H9 (cell line): Measurements from ENCODE around the gene FGD6. TPM values are rescaled to one million over a fixed set of nuclear protein-coding genes. Genes with fewer than 3 reads are reported as not detected.

Source experiments
- DNase-seq: peaks from one replicate; pipeline ENCODE4 v3.0.0-alpha.2; 2017
- H2AFZ ChIP-seq: one replicate; pipeline ENCODE4 v1.6.1; 2013; ENCODE audit warnings: mild to moderate bottlenecking, low read length, control low read depth, moderate library complexity
- H2AK5ac ChIP-seq: 2 replicates; pipeline ENCODE4 v1.6.1; 2013; ENCODE audit warnings: low read length, control low read depth, mixed read lengths; ENCODE audit not compliant: insufficient read length
- H2BK120ac ChIP-seq: one replicate; pipeline ENCODE4 v1.6.1; 2013; ENCODE audit warnings: low read depth, mild to moderate bottlenecking, low read length, control low read depth, inconsistent platforms; ENCODE audit not compliant: poor library complexity, severe bottlenecking
- H2BK12ac ChIP-seq: 2 replicates; pipeline ENCODE4 v1.6.1; 2013; ENCODE audit warnings: low read length, control low read depth, mixed read lengths, low read depth; ENCODE audit not compliant: insufficient read length
- H2BK15ac ChIP-seq: 2 replicates; pipeline ENCODE4 v1.6.1; 2013; ENCODE audit warnings: low read depth, low read length, control low read depth
- H2BK20ac ChIP-seq: one replicate; pipeline ENCODE4 v1.6.1; 2013; ENCODE audit warnings: low read depth, mild to moderate bottlenecking, low read length, control low read depth, inconsistent platforms; ENCODE audit not compliant: poor library complexity, severe bottlenecking
- H2BK5ac ChIP-seq: 2 replicates; pipeline ENCODE4 v1.6.1; 2013; ENCODE audit warnings: low read length, control low read depth, mixed read lengths; ENCODE audit not compliant: insufficient read length
- H3K14ac ChIP-seq: 2 replicates; pipeline ENCODE4 v1.6.1; 2013; ENCODE audit warnings: low read length, control low read depth; ENCODE audit not compliant: insufficient read depth
- H3K18ac ChIP-seq: 2 replicates; pipeline ENCODE4 v1.6.1; 2013; ENCODE audit warnings: low read depth, mild to moderate bottlenecking, mixed read lengths, low read length, control low read depth; ENCODE audit not compliant: insufficient read length
- H3K23ac ChIP-seq: 2 replicates; pipeline ENCODE4 v1.6.1; 2013; ENCODE audit warnings: low read length, control low read depth, mixed read lengths, low read depth; ENCODE audit not compliant: insufficient read length
- H3K23me2 ChIP-seq: 2 replicates; pipeline ENCODE4 v1.6.1; 2013; ENCODE audit warnings: low read depth, mild to moderate bottlenecking, mixed read lengths, low read length, control low read depth; ENCODE audit not compliant: insufficient read length, poor library complexity, severe bottlenecking
- H3K27ac ChIP-seq: 2 replicates; pipeline ENCODE4 v1.5.1; 2013; ENCODE audit warnings: low read length, control low read depth, mixed read lengths, low read depth; ENCODE audit not compliant: insufficient read length
- H3K27me3 ChIP-seq: 2 replicates; pipeline ENCODE4 v1.6.1; 2013; ENCODE audit warnings: low read length, control low read depth, inconsistent platforms; ENCODE audit not compliant: insufficient read depth
- H3K4ac ChIP-seq: 2 replicates; pipeline ENCODE4 v1.6.1; 2013; ENCODE audit warnings: low read depth, mild to moderate bottlenecking, control low read depth, inconsistent platforms, low read length, moderate library complexity
- H3K4me1 ChIP-seq: 2 replicates; pipeline ENCODE4 v1.6.1; 2013; ENCODE audit warnings: low read length, control low read depth, inconsistent platforms; ENCODE audit not compliant: insufficient read depth
- H3K4me2 ChIP-seq: 2 replicates; pipeline ENCODE4 v1.6.1; 2013; ENCODE audit warnings: low read length, control low read depth, mixed read lengths; ENCODE audit not compliant: insufficient read length, insufficient read depth
- H3K56ac ChIP-seq: 2 replicates; pipeline ENCODE4 v1.6.1; 2013; ENCODE audit warnings: low read depth, mild to moderate bottlenecking, mixed read lengths, low read length, control low read depth; ENCODE audit not compliant: insufficient read length
- H3K79me1 ChIP-seq: 2 replicates; pipeline ENCODE4 v1.6.1; 2013; ENCODE audit warnings: low read depth, mild to moderate bottlenecking, moderate library complexity, low read length, control low read depth, inconsistent platforms; ENCODE audit not compliant: insufficient read depth, poor library complexity, severe bottlenecking
- H3K79me2 ChIP-seq: 2 replicates; pipeline ENCODE4 v1.6.1; 2013; ENCODE audit warnings: low read length, control low read depth, inconsistent platforms; ENCODE audit not compliant: insufficient read depth
- H3K9ac ChIP-seq: 2 replicates; pipeline ENCODE4 v1.6.1; 2013; ENCODE audit warnings: low read length, control low read depth, mixed read lengths; ENCODE audit not compliant: insufficient read length; ENCODE audit errors: extremely low read depth
- H3K9me3 ChIP-seq: one replicate; pipeline ENCODE4 v1.6.1; 2013; ENCODE audit warnings: low read depth, low read length, inconsistent platforms; ENCODE audit not compliant: control insufficient read depth
- H3T11ph ChIP-seq: one replicate; pipeline ENCODE4 v1.6.1; 2013; ENCODE audit warnings: mild to moderate bottlenecking, low read length, control low read depth, inconsistent platforms
- H4K20me1 ChIP-seq: one replicate; pipeline ENCODE4 v1.6.1; 2013; ENCODE audit not compliant: control insufficient read depth, insufficient read length, insufficient read depth
- H4K5ac ChIP-seq: 2 replicates; pipeline ENCODE4 v1.6.1; 2013; ENCODE audit warnings: low read depth, mild to moderate bottlenecking, mixed read lengths, low read length, control low read depth; ENCODE audit not compliant: insufficient read length
- H4K8ac ChIP-seq: replicated peaks from 2 replicates; pipeline ENCODE4 v1.6.1; 2013; ENCODE audit warnings: low read length, control low read depth, mixed read lengths, low read depth; ENCODE audit not compliant: insufficient read length
- H4K91ac ChIP-seq: 2 replicates; pipeline ENCODE4 v1.6.1; 2013; ENCODE audit warnings: low read depth, mild to moderate bottlenecking, moderate library complexity, mixed read lengths, low read length, control low read depth; ENCODE audit not compliant: insufficient read length
- H3K27ac Mint-ChIP-seq, 3 experiments: 2 replicates in 2 of 3; 3 replicates in 1 of 3; pipeline ENCODE4 v1.8.0; 2020 to 2021; ENCODE audit warnings: mixed read lengths in 3 of 3, mild to moderate bottlenecking in 1 of 3, moderate library complexity in 1 of 3
- H3K27me3 Mint-ChIP-seq: 2 replicates; pipeline ENCODE4 v1.8.0; 2021; ENCODE audit warnings: low read depth, mild to moderate bottlenecking, moderate library complexity, mixed read lengths
- H3K36me3 Mint-ChIP-seq, 3 experiments: 2 replicates in 2 of 3; 3 replicates in 1 of 3; pipeline ENCODE4 v1.8.0; 2020 to 2021; ENCODE audit warnings: low read depth in 3 of 3, mixed read lengths in 3 of 3; ENCODE audit not compliant: insufficient read depth in 1 of 3
- H3K4me1 Mint-ChIP-seq, 2 experiments: 2 replicates each; pipeline ENCODE4 v1.8.0; 2020; ENCODE audit warnings: mixed read lengths in 2 of 2
- H3K4me3 Mint-ChIP-seq, 2 experiments: 2 replicates in 1 of 2; 3 replicates in 1 of 2; pipeline ENCODE4 v1.8.0; 2020 to 2021; ENCODE audit warnings: mild to moderate bottlenecking in 2 of 2, mixed read lengths in 2 of 2, moderate library complexity in 1 of 2
- H3K9me3 Mint-ChIP-seq, 2 experiments: 2 replicates in 1 of 2; 3 replicates in 1 of 2; pipeline ENCODE4 v1.8.0; 2020; ENCODE audit warnings: mild to moderate bottlenecking in 2 of 2, mixed read lengths in 2 of 2, moderate library complexity in 1 of 2
- WGBS: extraction: QIAGEN DNeasy Blood & Tissue Kit; methylation state at CpG from one replicate; pipeline ENCODE4 v1.1.7; 2013; ENCODE audit warnings: missing lambda C conversion rate, low lambda C conversion rate, mixed read lengths; ENCODE audit not compliant: insufficient read length; ENCODE audit errors: extremely low coverage; 5-methylcytosine and 5-hydroxymethylcytosine counted together
- total RNA-seq: library from RNA; stranded (reverse); gene quantifications from 2 replicates; pipeline ENCODE4 v1.2.1, GENCODE V29; 2021
- TF ChIP-seq, protein P1 (sequence below): fragments of 200-600 bp; sonication (generic); conservative IDR thresholded peaks from 3 replicates; pipeline ENCODE4 v1.8.0; 2021; ENCODE audit warnings: antibody characterized with exemption, mild to moderate bottlenecking

Gene FGD6
- total RNA-seq, 1 experiment from 2014 or later: 39.5 TPM

DNA sequence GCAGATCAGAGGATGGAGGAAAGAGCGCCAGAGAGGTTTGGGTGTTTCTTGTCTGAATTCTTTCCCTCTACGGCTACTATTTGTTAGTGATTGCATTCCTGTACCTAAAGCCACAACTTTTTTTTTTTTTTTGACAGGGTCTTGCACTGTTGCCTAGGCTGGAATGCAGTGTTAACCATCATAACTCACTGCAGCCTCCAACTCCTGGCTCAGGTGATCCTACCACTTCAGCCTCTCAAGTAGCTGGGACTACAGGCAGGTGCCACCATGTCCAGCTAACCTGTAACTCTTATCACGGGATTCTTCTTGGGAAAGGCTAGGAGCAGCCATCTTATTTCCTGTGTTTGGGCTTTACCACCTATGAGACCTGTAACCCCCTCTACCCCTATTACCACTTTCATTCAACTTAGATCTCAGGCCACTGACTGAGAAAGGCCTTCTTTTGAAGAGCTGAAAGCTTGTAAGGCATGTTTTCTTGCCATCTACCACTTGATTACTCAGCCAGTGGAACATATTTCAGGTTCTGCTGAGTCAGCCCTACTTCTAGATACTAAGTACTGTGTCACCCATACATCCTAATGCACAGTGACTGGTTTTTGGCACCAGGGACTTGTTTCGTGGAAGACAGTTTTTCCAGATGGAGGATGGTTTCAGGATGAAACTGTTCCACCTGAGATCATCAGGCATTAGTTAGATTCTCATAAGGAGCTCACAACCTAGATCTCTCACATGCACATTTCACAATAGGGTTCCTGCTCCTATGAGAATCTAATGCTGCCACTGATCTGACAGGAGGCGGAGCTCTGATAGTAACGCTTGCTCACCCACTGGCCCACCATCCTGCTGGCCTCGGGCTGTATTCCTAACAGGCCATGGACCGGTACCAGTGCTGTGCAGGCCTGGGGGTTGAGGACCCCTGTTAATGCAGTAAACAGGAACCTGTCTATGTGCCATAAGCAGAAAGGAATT, 7.2 kb upstream of the FGD6 start:
- H3K27ac Mint-ChIP-seq: peak overlapping the region; percentile 32 to 73 (median 69); a peak in 4 of 7 replicates
- H3K56ac ChIP-seq: no peak overlapping the region
- H3K9me3 Mint-ChIP-seq: no peaks in the 10 kb centered on the region

More for the DNA sequence above, 7.2 kb upstream of the FGD6 start:
- no CpG with 5 or more reads among the region's 8 CpGs for WGBS
- Mint-ChIP-seq H3K36me3 (peaks cover 8 to 25% (median 23%) of the 10 kb centered on the region in 3 experiments; a peak in 5 of 7 replicates), H3K27me3 (no peaks in the 10 kb centered on the region), H3K4me1 (peaks cover 32 to 43% of the 10 kb centered on the region in 2 experiments), H3K4me3 (no peak overlapping the region)
- H4K20me1 ChIP-seq: no peaks in the 10 kb centered on the region
- no peak overlapping the region for H2AK5ac ChIP-seq
- no peak overlapping the region for H2BK120ac ChIP-seq
- H3K14ac ChIP-seq: no peak overlapping the region; the same call in 1 of the 2 replicates
- H4K91ac ChIP-seq: no peak overlapping the region
- no peaks in the 10 kb centered on the region for H3K4me1 ChIP-seq
- no peak for DNase-seq
- H3K18ac ChIP-seq: no peak overlapping the region
- no peak overlapping the region for H3K4me2 ChIP-seq
- no peaks in the 10 kb centered on the region for H3K9me3 ChIP-seq
- no peak overlapping the region for H2AFZ ChIP-seq
- no peak overlapping the region for H3K9ac ChIP-seq
- no peaks in the 10 kb centered on the region for H3K23me2 ChIP-seq
- no peak overlapping the region for H3K27ac ChIP-seq
- no peak overlapping the region for H2BK15ac ChIP-seq
- peaks cover 34% of the 10 kb centered on the region; the same call in 1 of the 2 replicates for H3K79me2 ChIP-seq
- no peak overlapping the region for H3T11ph ChIP-seq
- TF ChIP-seq, protein P1, sequence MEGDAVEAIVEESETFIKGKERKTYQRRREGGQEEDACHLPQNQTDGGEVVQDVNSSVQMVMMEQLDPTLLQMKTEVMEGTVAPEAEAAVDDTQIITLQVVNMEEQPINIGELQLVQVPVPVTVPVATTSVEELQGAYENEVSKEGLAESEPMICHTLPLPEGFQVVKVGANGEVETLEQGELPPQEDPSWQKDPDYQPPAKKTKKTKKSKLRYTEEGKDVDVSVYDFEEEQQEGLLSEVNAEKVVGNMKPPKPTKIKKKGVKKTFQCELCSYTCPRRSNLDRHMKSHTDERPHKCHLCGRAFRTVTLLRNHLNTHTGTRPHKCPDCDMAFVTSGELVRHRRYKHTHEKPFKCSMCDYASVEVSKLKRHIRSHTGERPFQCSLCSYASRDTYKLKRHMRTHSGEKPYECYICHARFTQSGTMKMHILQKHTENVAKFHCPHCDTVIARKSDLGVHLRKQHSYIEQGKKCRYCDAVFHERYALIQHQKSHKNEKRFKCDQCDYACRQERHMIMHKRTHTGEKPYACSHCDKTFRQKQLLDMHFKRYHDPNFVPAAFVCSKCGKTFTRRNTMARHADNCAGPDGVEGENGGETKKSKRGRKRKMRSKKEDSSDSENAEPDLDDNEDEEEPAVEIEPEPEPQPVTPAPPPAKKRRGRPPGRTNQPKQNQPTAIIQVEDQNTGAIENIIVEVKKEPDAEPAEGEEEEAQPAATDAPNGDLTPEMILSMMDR: no peak
- no peak overlapping the region for H2BK5ac ChIP-seq
- peaks cover 5% of the 10 kb centered on the region for H3K79me1 ChIP-seq
- no peak overlapping the region for H4K8ac ChIP-seq
- no peaks in the 10 kb centered on the region for H3K27me3 ChIP-seq
- no peak overlapping the region for H3K23ac ChIP-seq
- H4K5ac ChIP-seq: no peak overlapping the region
- H2BK20ac ChIP-seq: no peak overlapping the region
- H3K4ac ChIP-seq: no peak overlapping the region
- H2BK12ac ChIP-seq: no peak overlapping the region
